Tibial nerve (tissue), 3 donors: ENCODE measurements around the gene CYGB.

Source experiments
- POLR2A ChIP-seq, 2 donors: fragments of 450-650 bp; IDR thresholded peaks; one replicate each; pipeline ENCODE4 v1.6.1; 2017; ENCODE audit warnings: antibody characterized with exemption in 2 of 2, mild to moderate bottlenecking in 2 of 2, moderate library complexity in 2 of 2
- TF ChIP-seq, protein P1 (sequence below), 5 experiments: fragments of 200-600 bp in 3 of 5; fragments of 450-650 bp in 2 of 5; sonication (generic) in 3 of 5; IDR thresholded peaks; one replicate each; pipeline ENCODE4 v1.5.1; 2016 to 2019; ENCODE audit warnings: antibody characterized with exemption in 5 of 5, mild to moderate bottlenecking in 3 of 5, moderate library complexity in 2 of 5

DNA sequence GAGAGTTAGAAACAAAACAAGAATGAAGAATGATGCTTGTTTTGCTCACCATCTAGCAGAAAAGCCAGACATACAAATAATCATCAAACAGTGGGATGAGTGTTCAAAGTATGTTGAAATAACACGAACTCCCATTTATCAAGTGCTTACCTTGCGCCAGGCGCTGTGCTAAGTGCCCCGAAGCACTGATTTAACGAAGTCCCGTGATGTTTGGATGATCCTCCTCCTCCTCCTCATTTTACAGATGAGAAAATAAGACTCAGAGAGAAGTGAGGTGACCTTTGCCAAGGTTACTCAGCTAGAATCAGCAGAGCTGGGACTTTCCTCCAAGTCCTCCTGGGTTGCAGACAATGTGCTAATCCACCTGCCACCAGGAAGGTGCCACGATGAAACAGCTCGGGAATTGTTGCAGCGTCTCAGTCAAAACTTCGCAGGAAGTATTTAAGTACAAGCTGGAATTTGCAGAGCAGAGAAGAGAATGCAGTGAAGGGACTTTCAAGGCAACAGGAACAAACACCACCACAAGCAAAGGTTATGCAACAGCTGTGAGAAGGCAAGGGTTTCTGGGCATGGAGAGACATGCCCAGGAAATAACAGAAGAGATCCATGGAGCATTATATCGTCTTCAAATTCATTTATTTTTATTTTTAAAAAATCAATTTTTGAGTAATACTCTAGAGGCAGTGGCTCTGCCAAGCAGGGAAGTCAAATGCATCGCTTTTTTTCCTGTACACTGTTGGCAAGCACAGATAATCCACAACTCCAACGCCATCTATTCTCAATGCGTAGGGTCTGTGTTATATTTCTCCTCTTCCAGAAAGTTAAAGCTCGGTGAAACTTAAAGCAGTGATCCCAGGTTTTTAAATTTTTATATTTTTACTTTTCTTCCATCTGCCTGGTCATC lies 13.5 kb upstream of the CYGB start:
- TF ChIP-seq, protein P1, sequence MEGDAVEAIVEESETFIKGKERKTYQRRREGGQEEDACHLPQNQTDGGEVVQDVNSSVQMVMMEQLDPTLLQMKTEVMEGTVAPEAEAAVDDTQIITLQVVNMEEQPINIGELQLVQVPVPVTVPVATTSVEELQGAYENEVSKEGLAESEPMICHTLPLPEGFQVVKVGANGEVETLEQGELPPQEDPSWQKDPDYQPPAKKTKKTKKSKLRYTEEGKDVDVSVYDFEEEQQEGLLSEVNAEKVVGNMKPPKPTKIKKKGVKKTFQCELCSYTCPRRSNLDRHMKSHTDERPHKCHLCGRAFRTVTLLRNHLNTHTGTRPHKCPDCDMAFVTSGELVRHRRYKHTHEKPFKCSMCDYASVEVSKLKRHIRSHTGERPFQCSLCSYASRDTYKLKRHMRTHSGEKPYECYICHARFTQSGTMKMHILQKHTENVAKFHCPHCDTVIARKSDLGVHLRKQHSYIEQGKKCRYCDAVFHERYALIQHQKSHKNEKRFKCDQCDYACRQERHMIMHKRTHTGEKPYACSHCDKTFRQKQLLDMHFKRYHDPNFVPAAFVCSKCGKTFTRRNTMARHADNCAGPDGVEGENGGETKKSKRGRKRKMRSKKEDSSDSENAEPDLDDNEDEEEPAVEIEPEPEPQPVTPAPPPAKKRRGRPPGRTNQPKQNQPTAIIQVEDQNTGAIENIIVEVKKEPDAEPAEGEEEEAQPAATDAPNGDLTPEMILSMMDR (IDR thresholded peaks at IDR 0.05) = no peak
- no peak for TF ChIP-seq POLR2A (IDR thresholded peaks at IDR 0.05)
